MV-4-11 (cell line): Measurements from ENCODE around the gene ZNF385D.

Source experiments
- DNase-seq: peaks from one replicate; lab custom pipeline; 2025; lab: John Stamatoyannopoulos, UW

ZNF385D gene

GRCh38 chr3:21601178-21601577 is 149.8 kb downstream of the ZNF385D start:
- DNase-seq = no peak

- DNase-seq = no peak
These were observed 151.1 kb downstream of the ZNF385D start for GRCh38 chr3:21599890-21600289.

- no peak for DNase-seq
These were observed 158.2 kb downstream of the ZNF385D start for GRCh38 chr3:21592828-21593227.

DNA sequence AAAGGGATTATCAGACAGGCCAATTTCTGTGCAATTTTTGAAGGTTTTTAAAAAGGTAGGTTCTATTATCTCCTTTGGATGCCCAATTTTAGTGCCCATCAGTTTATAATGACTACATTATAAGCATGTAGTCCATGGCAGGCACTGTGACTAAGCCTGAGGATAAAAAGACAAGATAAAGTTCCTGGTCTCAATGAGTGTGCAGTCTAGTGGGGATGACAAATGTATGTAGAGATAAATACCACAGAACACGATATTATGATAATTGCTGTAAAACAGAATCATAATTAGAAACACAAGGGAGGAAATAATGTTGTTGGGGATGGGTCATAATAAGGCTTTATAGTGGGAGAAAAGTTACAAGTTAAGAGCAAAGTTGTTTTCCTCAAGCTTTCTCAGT is 163.1 kb downstream of the ZNF385D start:
- no peak for DNase-seq

GRCh38 chr3:21585216-21585740 is 165.7 kb downstream of the ZNF385D start:
- DNase-seq = no peak

GRCh38 chr3:21573291-21573690 is 177.7 kb downstream of the ZNF385D start:
- DNase-seq = peak; percentile 63

DNA sequence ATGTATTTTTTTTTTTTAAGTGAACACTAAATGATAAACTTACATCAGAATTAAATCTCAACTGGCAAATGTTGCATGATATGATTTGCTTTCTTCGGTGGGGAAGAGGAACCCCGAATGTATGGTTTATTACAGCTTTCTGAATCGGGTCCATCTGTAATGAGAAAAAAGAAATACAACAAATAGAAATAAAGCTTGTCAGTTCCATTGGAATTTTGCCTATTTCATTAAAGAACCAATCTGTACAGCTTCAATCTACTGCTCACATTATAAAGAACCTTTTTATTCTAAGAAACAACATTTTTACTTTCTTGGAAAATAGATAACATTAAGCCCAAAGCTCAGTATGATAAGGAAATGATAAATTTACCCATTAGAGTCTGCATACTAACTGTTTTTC is 186.5 kb downstream of the ZNF385D start:
- no peak for DNase-seq

DNA sequence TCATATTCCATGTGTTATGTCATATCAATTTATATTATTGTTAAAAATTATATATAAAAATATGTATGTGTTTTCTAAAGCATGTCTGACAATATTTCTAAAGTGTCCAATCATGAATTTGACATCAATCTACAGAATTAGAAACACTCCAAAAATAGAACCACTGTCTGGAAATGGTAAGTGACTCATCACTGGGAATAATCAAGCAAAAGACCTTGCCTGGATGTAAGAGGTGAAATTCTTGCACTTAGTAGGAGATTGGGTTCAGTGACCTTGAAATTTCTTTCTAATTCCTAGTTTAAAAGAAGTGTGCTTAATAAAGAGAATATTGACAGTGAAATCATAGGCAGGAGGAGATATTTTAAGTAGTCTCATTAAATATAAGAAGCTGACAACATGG is 188.8 kb downstream of the ZNF385D start:
- DNase-seq = no peak

- no peak for DNase-seq
These were observed 189.5 kb downstream of the ZNF385D start for GRCh38 chr3:21561472-21561871.

GRCh38 chr3:21551019-21551418 is 200.0 kb downstream of the ZNF385D start:
- peak; percentile 77 for DNase-seq

DNA sequence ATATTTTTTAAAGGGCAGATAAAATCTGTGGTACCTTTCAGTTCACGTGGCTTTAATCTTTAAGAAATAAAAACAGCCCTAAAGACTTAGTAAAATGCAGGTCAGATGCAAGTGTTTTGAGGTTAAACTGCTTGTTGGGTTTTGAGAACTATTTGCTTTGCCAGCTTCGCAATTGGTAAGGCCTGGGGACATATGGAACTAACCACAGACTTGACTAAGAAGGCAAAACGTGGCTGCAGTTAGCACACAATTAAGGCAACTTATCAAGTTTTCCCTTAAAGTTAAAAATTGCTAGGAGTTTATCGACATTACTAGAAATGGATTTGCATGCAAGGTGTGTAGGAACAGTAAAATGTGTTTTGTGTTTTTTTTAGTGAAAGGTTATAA is 206.9 kb downstream of the ZNF385D start:
- DNase-seq = peak; percentile 82

DNA sequence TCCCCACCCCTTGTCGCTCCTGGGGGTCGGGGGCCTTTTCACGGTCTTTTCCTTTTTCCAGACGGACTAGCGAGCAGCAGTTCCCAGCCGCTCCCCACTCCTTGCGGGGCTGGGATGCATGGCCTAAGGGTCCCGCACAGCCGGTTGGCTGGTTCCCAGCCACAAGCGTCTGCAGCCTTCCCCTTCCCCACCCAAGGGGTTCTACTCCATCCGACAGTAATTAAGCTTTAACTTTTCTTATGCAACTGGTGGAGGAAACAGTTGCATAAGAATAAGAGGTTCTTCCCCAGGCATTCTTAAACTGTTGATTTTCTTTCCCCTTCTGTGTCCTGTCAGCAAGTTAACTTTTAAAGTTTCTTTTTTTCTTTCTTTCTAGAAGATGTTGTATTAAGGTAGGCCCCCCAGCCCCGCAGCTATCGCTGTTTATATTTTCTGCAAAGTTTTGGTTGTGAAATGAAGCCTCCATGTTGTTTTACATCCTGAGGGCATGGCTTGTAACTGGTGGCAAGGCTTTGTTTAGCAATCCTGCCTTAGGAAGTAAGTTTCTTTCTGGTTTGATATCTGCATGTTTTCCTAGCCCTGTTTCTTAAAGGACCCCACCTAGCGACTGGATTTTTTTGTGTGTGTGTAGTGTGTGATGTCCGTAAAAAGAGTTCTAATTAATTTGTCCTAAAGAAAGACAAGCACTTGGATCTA is 207.5 kb downstream of the ZNF385D start:
- peak; percentile 70 for DNase-seq

DNA sequence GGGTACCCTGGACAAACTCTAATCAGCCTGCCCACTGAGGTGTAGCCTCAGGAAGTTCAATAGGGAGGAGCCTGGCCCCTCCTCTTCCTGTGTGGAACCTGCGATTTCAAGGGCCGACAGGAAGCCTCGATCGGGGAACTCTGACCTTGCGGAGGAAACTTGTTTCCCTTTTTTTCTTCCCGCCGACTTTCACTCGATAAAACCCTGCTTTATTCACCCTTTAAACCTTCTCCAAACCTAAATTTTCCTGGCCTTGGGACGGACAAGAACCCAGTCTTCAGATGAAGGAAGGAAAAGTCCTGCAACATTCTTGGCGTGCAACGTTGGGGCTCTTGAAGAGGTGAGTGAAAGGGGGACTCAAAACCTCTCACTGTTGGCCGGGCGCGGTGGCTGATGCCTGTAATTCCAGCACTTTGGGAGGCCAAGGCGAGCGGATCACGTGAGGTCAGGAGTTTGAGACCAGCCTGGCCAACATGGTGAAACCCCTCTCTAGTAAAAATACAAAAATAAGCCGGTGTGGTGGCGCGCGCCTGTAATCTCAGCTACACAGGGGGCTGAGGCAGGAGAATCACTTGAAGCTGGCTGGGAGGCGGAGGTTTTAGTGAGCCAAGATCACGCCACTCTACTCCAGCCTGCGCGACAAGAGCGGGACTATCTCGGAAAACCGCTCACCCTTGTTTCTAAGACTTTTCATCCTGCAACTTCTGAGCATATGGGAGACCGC is 208.2 kb downstream of the ZNF385D start:
- no peak for DNase-seq

- DNase-seq = no peak
These were observed 210.7 kb downstream of the ZNF385D start for GRCh38 chr3:21540265-21540664.

DNA sequence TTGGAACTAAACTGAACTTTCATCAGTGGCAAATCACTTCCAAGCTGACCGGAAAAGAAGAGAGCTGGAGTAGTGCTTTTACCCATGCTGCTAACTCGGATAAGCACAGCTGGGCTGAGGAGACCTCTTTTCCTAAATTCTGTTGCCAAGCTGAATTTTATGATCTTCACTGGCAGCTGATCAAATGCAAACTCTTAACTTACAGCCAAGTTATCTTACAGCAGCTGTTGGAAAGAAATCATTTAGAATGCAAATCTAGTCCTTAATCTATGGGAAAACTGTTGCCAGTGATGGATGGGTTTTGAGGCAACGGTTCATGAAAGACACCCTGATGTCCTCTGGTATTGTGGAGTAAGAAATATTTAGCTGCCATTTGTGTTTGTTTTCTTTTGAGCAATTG is 216.5 kb downstream of the ZNF385D start:
- DNase-seq = no peak

- peak; percentile 82 for DNase-seq
These were observed 218.0 kb downstream of the ZNF385D start for GRCh38 chr3:21533002-21533401.

- peak; percentile 57 for DNase-seq
These were observed 219.1 kb downstream of the ZNF385D start for GRCh38 chr3:21531909-21532308.

GRCh38 chr3:21528291-21528995 is 222.6 kb downstream of the ZNF385D start:
- no peak for DNase-seq

DNA sequence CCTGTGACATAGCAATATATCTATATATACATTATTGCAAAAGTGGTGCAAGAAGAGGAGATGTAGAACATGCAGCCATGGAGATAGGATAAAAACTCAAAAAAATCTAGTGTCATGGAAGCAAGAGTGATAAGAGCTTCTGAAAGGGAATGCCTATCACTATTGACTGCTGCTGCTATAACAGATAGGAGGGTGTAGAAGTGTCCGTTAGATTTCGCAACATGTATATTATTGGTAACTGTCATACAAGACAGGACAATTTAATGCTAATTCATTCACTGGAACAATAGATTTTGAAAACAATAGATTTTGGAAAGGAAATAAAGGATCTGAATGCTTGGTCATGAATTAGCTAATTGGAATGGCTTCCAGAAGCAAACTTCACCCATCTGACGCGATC is 224.5 kb downstream of the ZNF385D start:
- DNase-seq = no peak

DNA sequence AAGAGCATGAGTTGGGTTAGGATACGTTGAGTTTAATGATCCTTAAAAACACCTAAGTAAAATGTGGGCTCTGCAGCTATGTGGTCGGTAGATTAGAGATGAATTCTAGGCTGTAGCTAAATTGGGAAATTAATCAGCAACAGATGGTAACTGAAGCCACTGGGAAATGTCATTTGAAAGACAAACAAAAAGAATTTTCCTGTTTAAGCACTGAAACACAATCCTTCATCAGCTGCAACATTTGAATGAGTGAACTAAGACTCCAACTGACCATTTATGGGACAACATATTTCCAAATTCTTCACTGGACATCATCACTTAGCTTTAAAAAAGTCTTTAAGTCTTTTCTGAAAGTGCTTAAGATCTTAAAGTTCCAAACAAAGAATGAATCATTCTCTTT is 226.9 kb downstream of the ZNF385D start:
- DNase-seq = no peak

GRCh38 chr3:21520106-21520963 is 230.7 kb downstream of the ZNF385D start:
- no peak for DNase-seq

DNA sequence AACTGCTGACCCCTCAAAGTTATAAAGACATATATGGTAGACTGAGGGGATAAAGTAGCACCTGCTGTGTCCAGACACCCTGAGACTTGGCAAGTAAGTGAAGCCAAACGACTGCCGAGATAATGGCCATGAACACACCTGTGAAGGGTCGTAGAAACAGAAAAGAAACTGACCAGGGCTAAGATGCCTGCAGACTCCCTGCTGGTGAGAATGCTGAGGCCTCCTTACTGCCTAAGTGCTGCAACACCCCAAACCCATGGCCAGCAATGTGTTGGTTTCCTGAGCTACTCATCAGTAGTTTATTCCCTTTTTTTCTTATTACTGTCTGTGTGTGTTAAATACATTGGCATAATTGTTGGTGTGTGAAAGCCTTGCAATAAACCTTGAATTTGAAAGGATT is 233.8 kb downstream of the ZNF385D start:
- peak; percentile 41 for DNase-seq
